MM.1S (cell line): Measurements from ENCODE around the gene DCAF16.

Source experiments
- DNase-seq: peaks from one replicate; pipeline ENCODE4 v3.0.0-alpha.2; 2015
- H2AFZ ChIP-seq: fragments of 300-600 bp; sonication (generic); 2 replicates; pipeline ENCODE4 v1.6.0; 2016; ENCODE audit warnings: antibody characterized with exemption, low read length
- H3F3A ChIP-seq: fragments of 300-600 bp; sonication (generic); 2 replicates; pipeline ENCODE4 v1.6.1; 2016; ENCODE audit warnings: mild to moderate bottlenecking, antibody characterized with exemption, low read length, moderate library complexity, mixed read lengths; ENCODE audit not compliant: insufficient read depth
- H3K27ac ChIP-seq: fragments of 300-600 bp; sonication (generic); 2 replicates; pipeline ENCODE4 v1.5.1; 2016; ENCODE audit warnings: mild to moderate bottlenecking, low read length
- H3K27me3 ChIP-seq: fragments of 300-600 bp; sonication (generic); replicated peaks from 2 replicates; pipeline ENCODE4 v1.6.0; 2016; ENCODE audit warnings: low read length; ENCODE audit not compliant: insufficient read depth
- H3K36me3 ChIP-seq: fragments of 300-600 bp; sonication (generic); replicated peaks from 2 replicates; pipeline ENCODE4 v1.6.1; 2016; ENCODE audit warnings: mild to moderate bottlenecking, low read length, mixed read lengths; ENCODE audit not compliant: insufficient read depth
- H3K4me1 ChIP-seq: fragments of 300-600 bp; sonication (generic); 2 replicates; pipeline ENCODE4 v1.6.1; 2016; ENCODE audit warnings: low read length, mixed read lengths
- H3K4me2 ChIP-seq: fragments of 300-600 bp; sonication (generic); 2 replicates; pipeline ENCODE4 v1.6.0; 2016; ENCODE audit warnings: low read depth, low read length
- H3K4me3 ChIP-seq: fragments of 300-600 bp; sonication (generic); 2 replicates; pipeline ENCODE4 v1.5.1; 2016; ENCODE audit warnings: low read length, mixed read lengths
- H3K79me2 ChIP-seq: fragments of 300-600 bp; sonication (generic); 2 replicates; pipeline ENCODE4 v1.6.1; 2016; ENCODE audit warnings: mixed run types, low read length, mixed read lengths
- H3K9ac ChIP-seq: fragments of 300-600 bp; sonication (generic); 2 replicates; pipeline ENCODE4 v1.6.1; 2016; ENCODE audit warnings: low read length, mixed read lengths
- H3K9me2 ChIP-seq: fragments of 300-600 bp; sonication (generic); replicated peaks from 2 replicates; pipeline ENCODE4 v1.6.1; 2016; ENCODE audit warnings: mild to moderate bottlenecking, low read length, mixed read lengths; ENCODE audit not compliant: insufficient read depth
- H3K9me3 ChIP-seq: fragments of 300-600 bp; sonication (generic); replicated peaks from 2 replicates; pipeline ENCODE4 v1.6.1; 2016; ENCODE audit warnings: mild to moderate bottlenecking, low read length, mixed read lengths; ENCODE audit not compliant: insufficient read depth
- H4K20me1 ChIP-seq: fragments of 300-600 bp; sonication (generic); 2 replicates; pipeline ENCODE4 v1.6.1; 2016; ENCODE audit warnings: mild to moderate bottlenecking, low read length, moderate library complexity, mixed read lengths; ENCODE audit not compliant: insufficient read depth
- CTCF ChIP-seq: fragments of 300-600 bp; sonication (generic); IDR thresholded peaks from 2 replicates; pipeline ENCODE4 v1.5.1; 2016; ENCODE audit warnings: antibody characterized with exemption, low read length, mixed read lengths
- EZH2 ChIP-seq: fragments of 300-600 bp; sonication (generic); optimal IDR thresholded peaks from 2 replicates; pipeline ENCODE3; 2017; ENCODE audit warnings: low read depth, mild to moderate bottlenecking, antibody characterized with exemption, low read length, mixed read lengths
- EZH2phosphoT487 ChIP-seq: fragments of 300-600 bp; sonication (generic); IDR thresholded peaks from 2 replicates; pipeline ENCODE4 v1.6.1; 2018; ENCODE audit warnings: antibody characterized with exemption, low read length

Gene DCAF16

GRCh38 chr4:17797808-17798207 lies 12.7 kb downstream of the DCAF16 start:
- Histone ChIP-seq H3K27me3 (no peaks in the 10 kb centered on the region), H3K9me2 (no peaks in the 10 kb centered on the region), H2AFZ (no peak overlapping the region), H3K4me2 (no peak overlapping the region), H3K36me3 (no peaks in the 10 kb centered on the region), H3K9me3 (no peaks in the 10 kb centered on the region), H3K4me3 (no peak overlapping the region), H3K27ac (no peak overlapping the region), H3K79me2 (peaks cover 10% of the 10 kb centered on the region; the same call in 1 of the 2 replicates), H3K4me1 (peaks cover 15% of the 10 kb centered on the region), H3K9ac (no peak overlapping the region), H3F3A (peaks cover 12% of the 10 kb centered on the region; the same call in 1 of the 2 replicates), H4K20me1 (no peaks in the 10 kb centered on the region)
- no peak for TF ChIP-seq EZH2
- TF ChIP-seq EZH2phosphoT487, result no peak
- TF ChIP-seq CTCF, result no peak
- no peak for DNase-seq

GRCh38 chr4:17794730-17795129 lies 15.8 kb downstream of the DCAF16 start:
- no peak overlapping the region for H3K4me2 ChIP-seq
- no peaks in the 10 kb centered on the region for H3K79me2 ChIP-seq
- H3F3A ChIP-seq, result peaks cover 12% of the 10 kb centered on the region; the same call in 1 of the 2 replicates
- no peak overlapping the region for H3K4me3 ChIP-seq
- no peaks in the 10 kb centered on the region for H3K9me2 ChIP-seq
- no peaks in the 10 kb centered on the region for H4K20me1 ChIP-seq
- no peaks in the 10 kb centered on the region for H3K27me3 ChIP-seq
- no peak overlapping the region for H3K9ac ChIP-seq
- no peaks in the 10 kb centered on the region for H3K36me3 ChIP-seq
- TF ChIP-seq EZH2, result no peak
- TF ChIP-seq CTCF, result no peak
- no peak for TF ChIP-seq EZH2phosphoT487
- no peak overlapping the region for H3K27ac ChIP-seq
- H3K9me3 ChIP-seq, result no peaks in the 10 kb centered on the region
- peaks cover 15% of the 10 kb centered on the region for H3K4me1 ChIP-seq
- no peak overlapping the region for H2AFZ ChIP-seq
- no peak for DNase-seq

- no peak for TF ChIP-seq EZH2phosphoT487
- no peak for TF ChIP-seq CTCF
- no peak for TF ChIP-seq EZH2
These were observed 21.6 kb downstream of the DCAF16 start for GRCh38 chr4:17788956-17789355.

More at GRCh38 chr4:17788956-17789355, 21.6 kb downstream of the DCAF16 start:
- Histone ChIP-seq H2AFZ (no peak overlapping the region), H3K27me3 (no peaks in the 10 kb centered on the region), H3K9me3 (no peaks in the 10 kb centered on the region), H3F3A (no peaks in the 10 kb centered on the region), H3K9me2 (no peaks in the 10 kb centered on the region), H4K20me1 (no peaks in the 10 kb centered on the region), H3K36me3 (no peaks in the 10 kb centered on the region), H3K4me1 (peaks cover 4% of the 10 kb centered on the region; the same call in 1 of the 2 replicates), H3K79me2 (no peaks in the 10 kb centered on the region), H3K4me2 (no peak overlapping the region), H3K4me3 (no peak overlapping the region), H3K27ac (no peak overlapping the region), H3K9ac (no peak overlapping the region)
- DNase-seq, result no peak
